K562 (cell line): ENCODE results near the gene SENP7. TPM values are rescaled to one million over a fixed set of nuclear protein-coding genes. Genes with fewer than 3 reads are reported as not detected.
A peak's percentile ranks its signal among the peaks of the same experiment; 100 is the strongest.

ENCODE experiments used
- ETS2 ChIP-seq: IDR thresholded peaks from 2 replicates; pipeline ENCODE4 v1.6.1; 2016; ENCODE audit warnings: borderline replicate concordance, missing genetic modification characterization, mild to moderate bottlenecking, moderate library complexity, missing compliant biosample characterization; ENCODE audit not compliant: poor library complexity, severe bottlenecking
- ETV1 ChIP-seq: fragments of 450-650 bp; conservative IDR thresholded peaks from 2 replicates; pipeline ENCODE4 v1.6.1; 2016; ENCODE audit warnings: missing genetic modification characterization, control low read depth, low read depth, missing compliant biosample characterization
- HCFC1 ChIP-seq: IDR thresholded peaks from 2 replicates; pipeline ENCODE4 v1.6.1; 2012; ENCODE audit warnings: low read depth, low read length, improper control_type of control experiment
- MTA3 ChIP-seq: fragments of 450-650 bp; formaldehyde crosslinking; IDR thresholded peaks from 2 replicates; pipeline ENCODE4 v1.6.1; 2017; ENCODE audit warnings: mild to moderate bottlenecking, borderline replicate concordance
- NEUROD1 ChIP-seq: fragments of 150-350 bp; IDR thresholded peaks from 2 replicates; pipeline ENCODE4 v1.6.1; 2014; ENCODE audit warnings: borderline replicate concordance, low read length, low read depth; ENCODE audit not compliant: partially characterized antibody
- NFATC3 ChIP-seq: fragments of 450-650 bp; IDR thresholded peaks from 2 replicates; pipeline ENCODE4 v1.6.1; 2017; ENCODE audit warnings: mild to moderate bottlenecking
- RAD21 ChIP-seq, 2 experiments: fragments of 250-450 bp in 1 of 2; fragments of 450-650 bp in 1 of 2; sonication (Bioruptor Pico) in 1 of 2; formaldehyde crosslinking in 1 of 2; IDR thresholded peaks in 1 of 2; conservative IDR thresholded peaks in 1 of 2; 2 replicates each; pipeline versions ENCODE4 v1.4.0 to v1.8.0; 2020 to 2022; ENCODE audit warnings: mild to moderate bottlenecking in 2 of 2, moderate library complexity in 1 of 2
- RBBP5 ChIP-seq: fragments of 200-600 bp; sonication (generic); IDR thresholded peaks from 2 replicates; pipeline ENCODE4 v1.6.1; 2012; ENCODE audit warnings: borderline replicate concordance, mild to moderate bottlenecking, low read length, control low read depth, inconsistent platforms; ENCODE audit not compliant: insufficient read depth, poor library complexity, severe bottlenecking
- RFX5 ChIP-seq: IDR thresholded peaks from 2 replicates; pipeline ENCODE4 v1.6.1; 2011; ENCODE audit warnings: low read depth, mild to moderate bottlenecking, improper control_type of control experiment, low read length
- SMARCA4 ChIP-seq: fragments of 450-650 bp; IDR thresholded peaks from 2 replicates; pipeline ENCODE4 v1.6.1; 2016
- SP1 ChIP-seq: sonication (generic); formaldehyde crosslinking; IDR thresholded peaks from 2 replicates; pipeline ENCODE4 v1.8.1; 2022; ENCODE audit warnings: mild to moderate bottlenecking, missing genetic modification reagents
- TAF9B ChIP-seq: fragments of 450-650 bp; IDR thresholded peaks from 2 replicates; pipeline ENCODE4 v1.6.1; 2018; ENCODE audit warnings: mild to moderate bottlenecking; ENCODE audit not compliant: partially characterized antibody
- TEAD1 ChIP-seq, 2 experiments: fragments of 450-650 bp in 1 of 2; sonication (generic) in 1 of 2; formaldehyde crosslinking; IDR thresholded peaks; 2 replicates each; pipeline versions ENCODE4 v1.4.0 to v1.8.0; 2020 to 2022; ENCODE audit warnings: mild to moderate bottlenecking in 2 of 2, missing genetic modification reagents in 1 of 2
- U2AF1 ChIP-seq: fragments of 200-400 bp; formaldehyde crosslinking; optimal IDR thresholded peaks from 2 replicates; pipeline ENCODE3; 2017; ENCODE audit warnings: mild to moderate bottlenecking, low read depth, low read length, moderate library complexity
- polyA plus RNA-seq, 8 experiments: library from polyadenylated mRNA; depleted of rRNA in 4 of 8; stranded (reverse) in 5 of 8; unstranded in 3 of 8; fragments of >200 nt; fragmentation: Nextera tagmentation in 2 of 8; fragmentation: Illumina TruSeq in 1 of 8; extraction: Ambion mirVana in 2 of 8; extraction: Trizol in 1 of 8; gene quantifications; 2 replicates each; pipeline versions ENCODE4 v1.2.1 to v1.2.3, GENCODE V29; 2011 to 2014; ENCODE audit warnings: inconsistent platforms in 1 of 8, missing spikeins in 1 of 8
- total RNA-seq, 7 experiments: library from RNA; depleted of rRNA in 6 of 7; stranded (reverse); fragments of >200 nt in 6 of 7; fragmentation: Illumina TruSeq in 2 of 7; extraction: Trizol in 2 of 7; gene quantifications; 2 replicates each; pipeline versions ENCODE4 v1.2.1 to v1.2.3, GENCODE V29; 2011 to 2021; ENCODE audit warnings: low replicate concordance in 1 of 7
- TF ChIP-seq, protein P1 (sequence below): IDR thresholded peaks from 3 replicates; pipeline ENCODE4 v1.6.1; 2011; ENCODE audit warnings: borderline replicate concordance, mild to moderate bottlenecking, moderate library complexity; ENCODE audit not compliant: insufficient read length; ENCODE audit errors: extremely low read depth
- TF ChIP-seq, protein P2 (sequence below): sonication (generic); formaldehyde crosslinking; IDR thresholded peaks from 2 replicates; pipeline ENCODE4 v1.8.1; 2023; ENCODE audit warnings: mild to moderate bottlenecking, missing genetic modification reagents
- TF ChIP-seq, protein P3 (sequence below), 2 experiments: IDR thresholded peaks; 2 replicates each; pipeline ENCODE4 v1.6.1; 2012; ENCODE audit warnings: improper control_type of control experiment in 2 of 2, low read depth in 2 of 2, low read length in 2 of 2, borderline replicate concordance in 1 of 2

The SENP7 gene
- total and polyA plus RNA-seq, 9 of the 15 experiments (the other 6 are each of a cell fraction or from before 2014, with no cell fraction given): 4.1 to 21.9 (median 10.7) TPM

DNA sequence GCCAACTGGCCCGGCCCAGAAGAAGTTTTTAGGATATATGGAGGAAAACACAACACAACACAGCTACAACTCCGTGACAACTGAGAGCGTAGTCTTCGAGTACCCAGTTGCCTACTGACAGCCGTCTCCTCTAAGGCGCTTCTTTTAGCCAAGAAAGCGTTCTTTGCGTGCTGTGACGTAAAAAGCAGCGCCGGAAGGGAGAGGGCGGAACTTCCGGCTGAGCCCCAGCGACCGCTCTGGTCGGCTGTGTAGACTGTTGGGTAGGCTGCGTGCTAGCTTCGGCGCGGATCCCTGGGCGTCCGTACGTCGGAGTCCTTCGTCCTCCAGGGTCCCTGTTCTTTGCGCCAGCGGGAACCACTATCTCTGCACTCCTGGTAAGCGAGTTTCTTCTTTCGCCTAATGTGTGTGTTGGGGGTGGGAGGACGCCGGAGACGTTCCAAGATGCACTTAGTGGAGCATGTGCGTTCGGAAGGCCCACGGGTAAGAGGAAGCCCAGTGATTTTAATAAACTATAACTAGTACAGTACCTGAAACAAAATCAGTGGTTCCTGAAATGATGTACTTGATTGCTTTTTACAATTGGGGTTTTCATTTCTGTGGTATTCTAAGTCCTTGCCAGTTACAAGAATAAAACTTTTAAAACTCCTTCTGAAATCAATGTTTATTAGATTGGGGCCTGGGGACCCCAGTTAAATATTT lies 48.8 kb upstream of the SENP7 start, which contains the start of gene TRMT10C (continued):
- TF ChIP-seq RAD21 (CRISPR knock-in tag; conservative IDR thresholded peaks at IDR 0.05 in 1 of 2, IDR thresholded peaks at IDR 0.05 in 1 of 2): 0 out of 4 replicates have a peak, but pooled peaks of 1 of the 2 experiments have one; percentile 3
- peak; percentile 23 for TF ChIP-seq NEUROD1
- TF ChIP-seq, protein P1, sequence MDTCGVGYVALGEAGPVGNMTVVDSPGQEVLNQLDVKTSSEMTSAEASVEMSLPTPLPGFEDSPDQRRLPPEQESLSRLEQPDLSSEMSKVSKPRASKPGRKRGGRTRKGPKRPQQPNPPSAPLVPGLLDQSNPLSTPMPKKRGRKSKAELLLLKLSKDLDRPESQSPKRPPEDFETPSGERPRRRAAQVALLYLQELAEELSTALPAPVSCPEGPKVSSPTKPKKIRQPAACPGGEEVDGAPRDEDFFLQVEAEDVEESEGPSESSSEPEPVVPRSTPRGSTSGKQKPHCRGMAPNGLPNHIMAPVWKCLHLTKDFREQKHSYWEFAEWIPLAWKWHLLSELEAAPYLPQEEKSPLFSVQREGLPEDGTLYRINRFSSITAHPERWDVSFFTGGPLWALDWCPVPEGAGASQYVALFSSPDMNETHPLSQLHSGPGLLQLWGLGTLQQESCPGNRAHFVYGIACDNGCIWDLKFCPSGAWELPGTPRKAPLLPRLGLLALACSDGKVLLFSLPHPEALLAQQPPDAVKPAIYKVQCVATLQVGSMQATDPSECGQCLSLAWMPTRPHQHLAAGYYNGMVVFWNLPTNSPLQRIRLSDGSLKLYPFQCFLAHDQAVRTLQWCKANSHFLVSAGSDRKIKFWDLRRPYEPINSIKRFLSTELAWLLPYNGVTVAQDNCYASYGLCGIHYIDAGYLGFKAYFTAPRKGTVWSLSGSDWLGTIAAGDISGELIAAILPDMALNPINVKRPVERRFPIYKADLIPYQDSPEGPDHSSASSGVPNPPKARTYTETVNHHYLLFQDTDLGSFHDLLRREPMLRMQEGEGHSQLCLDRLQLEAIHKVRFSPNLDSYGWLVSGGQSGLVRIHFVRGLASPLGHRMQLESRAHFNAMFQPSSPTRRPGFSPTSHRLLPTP: no peak
- peak; percentile 74; the same call in 1 of the 2 replicates for TF ChIP-seq MTA3
- TF ChIP-seq, protein P2, sequence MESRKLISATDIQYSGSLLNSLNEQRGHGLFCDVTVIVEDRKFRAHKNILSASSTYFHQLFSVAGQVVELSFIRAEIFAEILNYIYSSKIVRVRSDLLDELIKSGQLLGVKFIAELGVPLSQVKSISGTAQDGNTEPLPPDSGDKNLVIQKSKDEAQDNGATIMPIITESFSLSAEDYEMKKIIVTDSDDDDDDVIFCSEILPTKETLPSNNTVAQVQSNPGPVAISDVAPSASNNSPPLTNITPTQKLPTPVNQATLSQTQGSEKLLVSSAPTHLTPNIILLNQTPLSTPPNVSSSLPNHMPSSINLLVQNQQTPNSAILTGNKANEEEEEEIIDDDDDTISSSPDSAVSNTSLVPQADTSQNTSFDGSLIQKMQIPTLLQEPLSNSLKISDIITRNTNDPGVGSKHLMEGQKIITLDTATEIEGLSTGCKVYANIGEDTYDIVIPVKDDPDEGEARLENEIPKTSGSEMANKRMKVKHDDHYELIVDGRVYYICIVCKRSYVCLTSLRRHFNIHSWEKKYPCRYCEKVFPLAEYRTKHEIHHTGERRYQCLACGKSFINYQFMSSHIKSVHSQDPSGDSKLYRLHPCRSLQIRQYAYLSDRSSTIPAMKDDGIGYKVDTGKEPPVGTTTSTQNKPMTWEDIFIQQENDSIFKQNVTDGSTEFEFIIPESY (CRISPR knock-in tag): 0 out of 2 replicates have a peak, but pooled peaks have one; percentile 20
- no peak for TF ChIP-seq NFATC3
- TF ChIP-seq TAF9B: peak; percentile 68
- no peak for TF ChIP-seq SMARCA4
- TF ChIP-seq RFX5: no peak
- TF ChIP-seq ETV1: no peak
- 0 out of 4 replicates have a peak, but pooled peaks of 1 of the 2 experiments have one; percentile 54 for TF ChIP-seq TEAD1 (CRISPR knock-in tag; IDR thresholded peaks at IDR 0.05)
- no peak for TF ChIP-seq ETS2
- TF ChIP-seq HCFC1: peak; percentile 80
- peak; percentile 80 for TF ChIP-seq RBBP5
- TF ChIP-seq U2AF1: no peak
- TF ChIP-seq, protein P3, sequence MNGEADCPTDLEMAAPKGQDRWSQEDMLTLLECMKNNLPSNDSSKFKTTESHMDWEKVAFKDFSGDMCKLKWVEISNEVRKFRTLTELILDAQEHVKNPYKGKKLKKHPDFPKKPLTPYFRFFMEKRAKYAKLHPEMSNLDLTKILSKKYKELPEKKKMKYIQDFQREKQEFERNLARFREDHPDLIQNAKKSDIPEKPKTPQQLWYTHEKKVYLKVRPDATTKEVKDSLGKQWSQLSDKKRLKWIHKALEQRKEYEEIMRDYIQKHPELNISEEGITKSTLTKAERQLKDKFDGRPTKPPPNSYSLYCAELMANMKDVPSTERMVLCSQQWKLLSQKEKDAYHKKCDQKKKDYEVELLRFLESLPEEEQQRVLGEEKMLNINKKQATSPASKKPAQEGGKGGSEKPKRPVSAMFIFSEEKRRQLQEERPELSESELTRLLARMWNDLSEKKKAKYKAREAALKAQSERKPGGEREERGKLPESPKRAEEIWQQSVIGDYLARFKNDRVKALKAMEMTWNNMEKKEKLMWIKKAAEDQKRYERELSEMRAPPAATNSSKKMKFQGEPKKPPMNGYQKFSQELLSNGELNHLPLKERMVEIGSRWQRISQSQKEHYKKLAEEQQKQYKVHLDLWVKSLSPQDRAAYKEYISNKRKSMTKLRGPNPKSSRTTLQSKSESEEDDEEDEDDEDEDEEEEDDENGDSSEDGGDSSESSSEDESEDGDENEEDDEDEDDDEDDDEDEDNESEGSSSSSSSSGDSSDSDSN (IDR thresholded peaks at IDR 0.05; ENCODE audit: borderline replicate concordance in 1 of 2, low read depth in 2 of 2, low read length in 2 of 2): no peak
- TF ChIP-seq SP1 (CRISPR knock-in tag): peak; percentile 26; the same call in 1 of the 2 replicates
